Liver (tissue), 3 donors: ENCODE results near the gene RMND5A.

Experiments
- GABPA ChIP-seq, 2 donors: IDR thresholded peaks in 1 of 2; conservative IDR thresholded peaks in 1 of 2; 2 replicates each; pipeline ENCODE4 v1.6.1; 2016; ENCODE audit warnings: antibody characterized with exemption in 2 of 2, mild to moderate bottlenecking in 1 of 2, moderate library complexity in 1 of 2
- RAD21 ChIP-seq, 2 donors: IDR thresholded peaks; 2 replicates each; pipeline ENCODE4 v1.6.1; 2016; ENCODE audit warnings: antibody characterized with exemption in 2 of 2, mild to moderate bottlenecking in 2 of 2
- SP1 ChIP-seq: IDR thresholded peaks from 2 replicates; pipeline ENCODE4 v1.6.1; 2018; ENCODE audit warnings: antibody characterized with exemption, mild to moderate bottlenecking
- TAF1 ChIP-seq: conservative IDR thresholded peaks from 2 replicates; pipeline ENCODE4 v1.6.1; 2016; ENCODE audit warnings: antibody characterized with exemption, mild to moderate bottlenecking
- YY1 ChIP-seq: IDR thresholded peaks from 2 replicates; pipeline ENCODE4 v1.6.1; 2016; ENCODE audit warnings: antibody characterized with exemption, mild to moderate bottlenecking
- TF ChIP-seq, protein P1 (sequence below): fragments of 150-350 bp; IDR thresholded peaks from 2 replicates; pipeline ENCODE4 v1.5.1; 2017; ENCODE audit warnings: improper control_type of control experiment, low read depth, low read length; ENCODE audit not compliant: missing input control
- TF ChIP-seq, protein P2 (sequence below): IDR thresholded peaks from 2 replicates; pipeline ENCODE4 v1.6.1; 2016; ENCODE audit warnings: antibody characterized with exemption, mild to moderate bottlenecking
- TF ChIP-seq, protein P3 (sequence below): IDR thresholded peaks from 2 replicates; pipeline ENCODE4 v1.6.1; 2016; ENCODE audit warnings: antibody characterized with exemption
- donor health status: healthy.
- donor health status: healthy.

DNA sequence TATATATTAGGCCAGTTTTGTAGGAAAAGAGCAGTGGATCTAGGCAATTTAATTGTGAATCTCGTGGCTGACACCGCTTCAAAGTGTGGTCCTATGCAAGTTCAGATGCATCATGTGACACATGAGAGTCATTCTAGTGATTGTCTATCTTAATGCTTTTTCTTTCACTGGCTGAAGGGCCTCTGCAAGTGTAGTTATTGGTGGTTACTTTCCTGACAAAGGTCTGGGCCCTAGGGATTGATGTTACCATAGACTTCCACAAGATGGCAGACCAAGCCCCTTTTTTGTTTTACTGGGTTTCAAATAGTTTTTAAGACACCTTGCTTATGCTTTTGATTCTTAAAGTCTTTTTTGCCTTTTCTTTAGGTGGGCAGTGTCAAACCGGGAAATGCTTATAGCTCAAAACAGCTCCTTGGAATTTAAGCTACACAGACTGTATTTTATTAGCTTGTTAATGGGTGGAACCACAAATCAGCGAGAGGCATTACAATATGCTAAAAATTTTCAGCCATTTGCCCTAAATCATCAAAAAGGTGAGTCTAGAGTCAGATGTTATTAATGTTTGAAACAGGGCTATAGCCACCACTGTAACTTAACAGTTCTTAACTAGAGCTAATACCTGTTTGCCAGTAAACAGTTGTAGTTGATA is 44.7 kb downstream of the RMND5A start:
- TF ChIP-seq RAD21 (IDR thresholded peaks at IDR 0.05): peak; percentile 75 to 83
- TF ChIP-seq, protein P1, sequence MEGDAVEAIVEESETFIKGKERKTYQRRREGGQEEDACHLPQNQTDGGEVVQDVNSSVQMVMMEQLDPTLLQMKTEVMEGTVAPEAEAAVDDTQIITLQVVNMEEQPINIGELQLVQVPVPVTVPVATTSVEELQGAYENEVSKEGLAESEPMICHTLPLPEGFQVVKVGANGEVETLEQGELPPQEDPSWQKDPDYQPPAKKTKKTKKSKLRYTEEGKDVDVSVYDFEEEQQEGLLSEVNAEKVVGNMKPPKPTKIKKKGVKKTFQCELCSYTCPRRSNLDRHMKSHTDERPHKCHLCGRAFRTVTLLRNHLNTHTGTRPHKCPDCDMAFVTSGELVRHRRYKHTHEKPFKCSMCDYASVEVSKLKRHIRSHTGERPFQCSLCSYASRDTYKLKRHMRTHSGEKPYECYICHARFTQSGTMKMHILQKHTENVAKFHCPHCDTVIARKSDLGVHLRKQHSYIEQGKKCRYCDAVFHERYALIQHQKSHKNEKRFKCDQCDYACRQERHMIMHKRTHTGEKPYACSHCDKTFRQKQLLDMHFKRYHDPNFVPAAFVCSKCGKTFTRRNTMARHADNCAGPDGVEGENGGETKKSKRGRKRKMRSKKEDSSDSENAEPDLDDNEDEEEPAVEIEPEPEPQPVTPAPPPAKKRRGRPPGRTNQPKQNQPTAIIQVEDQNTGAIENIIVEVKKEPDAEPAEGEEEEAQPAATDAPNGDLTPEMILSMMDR: peak; percentile 62
- TF ChIP-seq, protein P2, sequence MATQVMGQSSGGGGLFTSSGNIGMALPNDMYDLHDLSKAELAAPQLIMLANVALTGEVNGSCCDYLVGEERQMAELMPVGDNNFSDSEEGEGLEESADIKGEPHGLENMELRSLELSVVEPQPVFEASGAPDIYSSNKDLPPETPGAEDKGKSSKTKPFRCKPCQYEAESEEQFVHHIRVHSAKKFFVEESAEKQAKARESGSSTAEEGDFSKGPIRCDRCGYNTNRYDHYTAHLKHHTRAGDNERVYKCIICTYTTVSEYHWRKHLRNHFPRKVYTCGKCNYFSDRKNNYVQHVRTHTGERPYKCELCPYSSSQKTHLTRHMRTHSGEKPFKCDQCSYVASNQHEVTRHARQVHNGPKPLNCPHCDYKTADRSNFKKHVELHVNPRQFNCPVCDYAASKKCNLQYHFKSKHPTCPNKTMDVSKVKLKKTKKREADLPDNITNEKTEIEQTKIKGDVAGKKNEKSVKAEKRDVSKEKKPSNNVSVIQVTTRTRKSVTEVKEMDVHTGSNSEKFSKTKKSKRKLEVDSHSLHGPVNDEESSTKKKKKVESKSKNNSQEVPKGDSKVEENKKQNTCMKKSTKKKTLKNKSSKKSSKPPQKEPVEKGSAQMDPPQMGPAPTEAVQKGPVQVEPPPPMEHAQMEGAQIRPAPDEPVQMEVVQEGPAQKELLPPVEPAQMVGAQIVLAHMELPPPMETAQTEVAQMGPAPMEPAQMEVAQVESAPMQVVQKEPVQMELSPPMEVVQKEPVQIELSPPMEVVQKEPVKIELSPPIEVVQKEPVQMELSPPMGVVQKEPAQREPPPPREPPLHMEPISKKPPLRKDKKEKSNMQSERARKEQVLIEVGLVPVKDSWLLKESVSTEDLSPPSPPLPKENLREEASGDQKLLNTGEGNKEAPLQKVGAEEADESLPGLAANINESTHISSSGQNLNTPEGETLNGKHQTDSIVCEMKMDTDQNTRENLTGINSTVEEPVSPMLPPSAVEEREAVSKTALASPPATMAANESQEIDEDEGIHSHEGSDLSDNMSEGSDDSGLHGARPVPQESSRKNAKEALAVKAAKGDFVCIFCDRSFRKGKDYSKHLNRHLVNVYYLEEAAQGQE: no peak
- TF ChIP-seq, protein P3, sequence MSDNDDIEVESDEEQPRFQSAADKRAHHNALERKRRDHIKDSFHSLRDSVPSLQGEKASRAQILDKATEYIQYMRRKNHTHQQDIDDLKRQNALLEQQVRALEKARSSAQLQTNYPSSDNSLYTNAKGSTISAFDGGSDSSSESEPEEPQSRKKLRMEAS: no peak
- no peak for TF ChIP-seq GABPA (IDR thresholded peaks at IDR 0.05 in 1 of 2, conservative IDR thresholded peaks at IDR 0.05 in 1 of 2)
- TF ChIP-seq TAF1: no peak
- no peak for TF ChIP-seq SP1
- no peak for TF ChIP-seq YY1
